ENCODE measurements around the gene MKX.
"Not testable (repeated sequence)": the region's sequence is repeated elsewhere in the genome, so short reads cannot be mapped to it uniquely, and the experiment has no call there.

MKX gene

DNA sequence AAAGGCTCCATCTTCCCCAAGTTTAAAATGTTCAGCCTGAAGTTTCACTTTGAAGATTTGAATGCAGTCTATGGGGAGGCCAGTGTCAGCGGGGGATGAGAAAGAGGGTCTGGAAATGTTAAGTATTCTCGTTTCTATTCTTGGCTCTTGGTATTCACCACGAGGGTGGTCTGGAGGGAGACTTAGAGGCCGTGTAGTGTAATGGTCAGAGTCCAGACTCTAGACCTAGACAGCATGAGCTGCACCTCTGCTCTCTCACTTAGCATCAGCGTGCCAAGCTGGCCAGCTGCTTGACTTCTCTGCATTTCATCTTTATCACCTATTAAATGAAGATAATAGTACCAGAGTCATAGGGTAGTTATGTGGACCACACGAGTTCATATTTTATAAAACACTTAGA, 57.9 kb downstream of the MKX start:
- no peak for DNase-seq

DNA sequence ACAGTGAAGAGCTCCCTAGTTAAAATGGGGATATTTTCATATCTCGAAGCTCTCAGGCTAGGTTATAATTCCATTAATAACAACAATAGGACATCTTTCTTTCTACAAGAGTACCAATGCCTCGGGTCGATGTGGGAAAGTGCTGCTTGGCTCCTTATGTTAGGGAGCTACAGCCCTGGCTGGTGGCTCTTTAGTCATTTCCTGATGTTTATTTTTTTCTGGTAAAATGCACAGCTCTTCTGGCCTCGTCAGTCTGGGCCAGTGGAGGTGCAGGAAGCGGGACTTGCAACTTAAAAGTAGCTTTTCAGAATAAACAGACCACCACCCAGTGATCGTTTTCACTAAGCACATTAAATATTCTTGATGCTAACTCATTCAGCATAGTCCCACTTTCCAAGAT, 58.3 kb downstream of the MKX start:
- no peak for DNase-seq

DNA sequence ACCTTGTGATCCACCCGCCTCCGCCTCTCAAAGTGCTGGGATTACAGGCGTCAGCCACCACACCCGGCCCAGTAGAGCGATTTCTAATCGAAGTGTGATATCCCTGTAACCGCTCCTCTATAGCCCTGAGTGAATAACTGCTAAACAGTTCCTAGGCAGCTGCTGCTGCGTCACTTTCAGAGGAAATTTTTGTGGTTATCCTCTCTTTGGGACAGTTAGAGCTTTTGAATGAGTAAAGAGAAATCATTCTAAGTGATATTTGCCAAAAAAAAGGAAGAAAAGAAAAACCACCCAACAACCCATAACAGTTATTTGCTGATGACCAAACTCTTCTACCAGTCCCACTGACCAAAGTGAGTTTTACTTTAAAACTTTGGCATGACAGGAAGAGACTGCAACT, 59.9 kb downstream of the MKX start:
- no peak for DNase-seq

DNA sequence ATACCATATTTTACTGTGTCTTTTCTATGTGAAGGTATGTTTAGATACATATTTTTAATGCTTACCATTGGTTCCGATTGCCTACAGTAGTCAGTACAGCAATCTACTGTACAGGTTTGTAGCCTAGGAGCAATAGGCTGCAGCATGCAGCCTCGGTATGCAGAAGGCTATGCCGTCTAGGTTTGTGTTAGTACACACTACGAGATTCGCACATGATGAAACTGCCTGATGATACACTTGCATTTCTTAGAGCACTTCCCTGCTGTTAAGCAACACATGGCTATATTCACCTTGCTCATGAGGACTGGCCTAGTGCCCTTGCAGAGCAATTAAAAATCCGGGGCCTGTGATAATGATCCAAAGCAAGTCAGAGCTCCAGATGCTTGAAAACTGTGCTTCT, 62.4 kb downstream of the MKX start:
- no peak for DNase-seq

DNA sequence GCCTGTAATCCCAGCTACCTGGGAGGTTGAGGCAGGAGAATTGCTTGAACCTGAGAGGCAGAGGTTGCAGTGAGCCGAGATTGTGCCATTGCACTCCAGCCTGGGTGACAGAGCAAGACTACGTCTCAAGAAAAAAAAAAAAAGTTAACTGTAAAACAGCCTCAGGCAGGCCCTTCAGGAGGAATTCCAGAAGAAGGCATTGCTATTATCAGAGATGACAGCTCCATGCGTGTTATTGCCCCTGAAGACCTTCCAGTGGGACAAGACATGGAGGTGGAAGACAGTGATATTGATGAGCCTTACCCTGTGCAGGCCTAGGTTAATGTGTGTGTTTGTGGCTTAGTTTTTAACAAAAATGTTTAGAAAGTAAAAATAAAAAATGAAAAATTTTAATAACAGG, 63.8 kb downstream of the MKX start:
- not testable (repeated sequence) for DNase-seq

DNA sequence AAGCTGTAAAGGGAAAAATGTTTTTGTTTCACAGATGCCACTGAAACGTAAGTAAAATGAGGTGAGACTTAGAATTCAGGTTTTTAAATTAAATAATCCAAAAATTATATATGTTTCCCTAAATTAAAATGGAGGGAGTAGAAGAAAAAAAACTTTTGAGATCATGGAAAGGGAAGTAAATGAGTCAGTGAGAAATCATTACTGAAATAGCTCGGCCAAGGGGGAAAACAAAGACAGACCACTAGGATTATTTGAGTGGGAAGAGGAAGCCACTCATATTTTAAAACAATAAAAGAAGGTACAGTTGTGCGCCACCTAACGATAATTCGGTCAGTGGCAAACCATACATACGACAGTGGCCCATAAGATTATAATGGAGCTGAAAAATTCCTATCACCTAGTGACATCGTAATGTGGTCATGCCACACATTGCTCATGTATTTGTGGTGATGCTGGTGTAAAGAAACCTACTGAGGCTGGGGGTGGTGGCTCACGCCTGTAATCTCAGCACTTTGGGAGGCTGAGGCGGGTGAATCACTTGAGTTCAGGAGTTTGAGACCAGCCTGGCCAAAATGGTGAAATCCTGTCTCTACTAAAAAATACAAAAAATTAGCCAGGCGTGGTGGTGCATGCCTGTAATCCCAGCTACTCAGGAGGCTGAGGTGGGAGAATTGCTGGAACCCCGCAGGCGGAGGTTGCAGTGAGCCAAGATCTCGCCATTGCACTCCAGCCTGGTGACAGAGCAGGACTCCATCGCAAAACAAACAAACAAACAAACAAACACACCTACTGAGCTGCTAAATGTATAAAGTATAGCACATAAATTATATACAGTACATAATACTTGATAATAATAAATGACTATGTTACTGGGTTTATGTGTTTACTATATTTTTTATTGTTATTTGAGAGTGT, 64.7 kb downstream of the MKX start:
- DNase-seq = no peak

DNA sequence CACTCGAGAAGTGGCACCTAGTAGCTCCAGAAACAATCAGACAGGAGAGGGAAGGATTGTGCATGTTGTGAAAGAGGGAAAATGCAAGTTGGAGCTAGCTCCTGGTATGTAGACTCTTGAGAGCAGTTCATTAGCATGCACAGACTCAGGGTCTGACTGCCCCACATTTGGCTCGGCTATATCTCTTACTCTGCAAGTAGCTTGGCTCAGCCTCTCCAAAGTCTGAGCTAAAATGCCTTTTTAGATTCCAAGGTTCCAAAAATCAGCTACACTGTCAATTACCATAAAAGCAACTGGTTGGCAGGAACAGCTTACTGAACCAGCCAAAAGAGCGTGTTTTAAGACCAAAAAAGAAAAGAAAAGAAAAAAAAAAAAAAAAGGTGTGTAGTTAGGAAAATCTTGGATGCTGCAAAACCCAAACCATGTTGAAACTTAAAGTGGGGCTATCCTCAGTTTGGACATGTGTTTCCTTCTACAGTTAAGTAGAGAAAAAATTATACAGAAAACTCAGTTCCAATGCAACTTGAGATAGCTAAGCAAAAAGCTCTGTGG, 65.5 kb downstream of the MKX start:
- DNase-seq = no peak

DNA sequence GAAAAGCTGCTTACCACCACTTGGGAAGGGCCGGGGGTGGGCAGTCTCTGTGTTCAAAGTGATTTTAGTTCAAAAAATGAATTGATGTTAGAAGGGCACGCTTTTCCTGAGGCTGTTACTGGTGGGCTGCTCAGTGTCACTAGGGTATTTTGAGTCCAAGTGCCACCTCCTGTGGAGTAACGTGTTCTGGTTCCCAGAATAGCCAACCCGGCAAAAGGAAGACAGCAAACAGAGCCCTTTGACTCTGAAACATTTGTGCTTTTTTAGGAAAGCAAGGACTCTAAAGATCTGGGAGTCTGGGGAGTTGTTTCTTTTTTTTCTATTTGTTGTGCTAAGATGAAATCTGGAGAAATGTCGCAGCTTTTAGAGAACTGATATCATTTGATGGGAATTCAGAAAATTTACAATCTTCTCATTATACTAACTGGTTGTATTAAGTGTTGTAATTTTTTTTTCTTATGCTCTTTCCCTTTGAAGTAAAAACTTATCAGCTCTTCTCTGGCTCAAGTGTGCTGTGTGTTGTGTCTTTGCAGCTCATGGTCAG, 66.2 kb downstream of the MKX start:
- DNase-seq = no peak

DNA sequence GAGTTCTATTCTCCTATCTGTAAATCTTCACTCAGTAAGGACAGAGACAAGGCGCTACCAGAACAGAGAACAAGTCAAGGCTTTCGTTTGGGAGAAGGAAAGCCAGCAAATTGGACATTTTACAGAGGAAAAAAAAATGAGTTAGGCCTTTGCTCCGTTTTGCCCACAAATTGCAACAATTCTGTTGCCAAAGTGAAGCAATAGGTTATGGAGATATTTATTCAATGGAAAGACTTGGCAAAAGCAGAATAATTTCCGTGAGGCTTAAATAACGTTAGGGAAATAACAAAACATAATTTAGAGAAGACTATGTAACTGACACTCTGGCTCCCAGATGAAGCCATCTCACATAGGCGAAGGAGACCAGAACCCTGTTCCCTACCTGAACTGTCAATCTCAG, 67.5 kb downstream of the MKX start:
- no peak for DNase-seq

DNA sequence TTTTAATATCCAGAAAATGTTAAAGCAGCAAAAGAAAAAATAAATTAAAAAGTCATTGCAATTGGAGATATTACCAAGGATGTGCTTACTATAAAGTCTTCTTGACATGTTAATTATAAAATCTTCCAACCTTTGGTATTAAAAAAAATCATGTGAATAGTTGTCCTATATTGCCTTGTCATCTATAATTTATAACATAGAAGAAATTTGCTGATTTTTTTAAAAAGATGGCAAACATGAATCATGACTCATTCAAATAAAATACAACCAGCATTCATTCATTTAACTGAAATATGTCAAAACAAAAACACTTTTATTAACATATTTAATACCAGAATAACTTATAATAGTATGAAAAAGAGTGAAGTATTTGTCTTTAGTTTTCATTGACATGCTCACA, 72.6 kb downstream of the MKX start:
- no peak for DNase-seq

DNA sequence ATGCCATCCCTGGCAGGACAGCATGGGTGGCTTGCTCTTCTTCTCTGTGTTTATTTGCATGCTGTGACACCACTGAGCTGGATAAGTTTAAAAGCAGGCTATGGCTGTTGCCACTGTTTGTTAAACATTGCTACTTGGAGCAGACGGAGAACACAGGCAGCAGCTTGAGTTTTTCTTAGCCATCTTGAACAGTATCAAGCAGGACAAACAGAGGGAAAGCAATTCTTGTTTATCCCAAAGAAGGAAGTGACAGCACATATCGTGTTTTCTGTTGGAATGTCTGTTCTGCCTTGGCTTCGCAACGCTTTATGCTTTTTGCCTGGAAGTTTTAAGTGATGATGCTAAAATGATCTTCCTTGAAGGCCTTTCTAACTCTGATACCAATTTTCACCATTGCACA, 73.8 kb downstream of the MKX start:
- no peak for DNase-seq

DNA sequence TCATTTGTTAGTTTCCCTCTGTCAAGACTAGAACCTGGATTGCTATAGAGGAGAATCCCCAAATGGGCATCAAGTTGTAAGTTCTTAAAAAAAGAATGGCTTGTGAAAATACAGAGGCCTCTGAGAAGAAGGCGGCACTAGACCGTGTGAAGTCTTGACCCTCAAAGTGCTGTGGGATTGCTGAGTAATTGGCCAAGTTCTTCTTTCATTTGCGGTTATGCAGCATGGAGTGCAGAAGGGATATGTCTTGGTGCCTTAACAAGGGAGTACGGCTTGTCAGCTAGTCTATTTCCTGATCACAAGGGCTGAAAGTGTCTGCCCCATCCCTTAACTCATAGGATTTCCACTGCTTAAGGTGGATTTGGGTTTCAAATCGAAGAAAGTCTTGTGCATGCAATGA, 81.2 kb downstream of the MKX start:
- DNase-seq = no peak

DNA sequence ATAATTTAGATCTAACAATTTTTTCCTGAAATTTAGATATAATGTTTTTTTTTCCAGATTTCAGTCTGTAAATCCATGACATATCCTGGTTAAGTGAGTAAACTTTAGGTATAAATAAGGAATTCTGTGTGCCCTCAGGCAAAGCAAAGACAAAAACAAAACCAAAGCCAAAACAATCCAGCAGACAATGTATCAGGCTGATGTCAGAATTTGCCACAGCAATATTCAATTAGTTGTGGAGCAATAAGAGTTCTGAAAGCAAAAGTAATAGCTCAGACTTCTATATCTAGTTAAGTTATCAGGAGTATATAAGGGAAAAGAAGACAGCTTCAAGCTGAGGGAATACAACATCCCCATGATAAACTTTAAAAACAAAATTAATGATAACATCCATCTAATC, 82.0 kb downstream of the MKX start:
- DNase-seq = no peak

DNA sequence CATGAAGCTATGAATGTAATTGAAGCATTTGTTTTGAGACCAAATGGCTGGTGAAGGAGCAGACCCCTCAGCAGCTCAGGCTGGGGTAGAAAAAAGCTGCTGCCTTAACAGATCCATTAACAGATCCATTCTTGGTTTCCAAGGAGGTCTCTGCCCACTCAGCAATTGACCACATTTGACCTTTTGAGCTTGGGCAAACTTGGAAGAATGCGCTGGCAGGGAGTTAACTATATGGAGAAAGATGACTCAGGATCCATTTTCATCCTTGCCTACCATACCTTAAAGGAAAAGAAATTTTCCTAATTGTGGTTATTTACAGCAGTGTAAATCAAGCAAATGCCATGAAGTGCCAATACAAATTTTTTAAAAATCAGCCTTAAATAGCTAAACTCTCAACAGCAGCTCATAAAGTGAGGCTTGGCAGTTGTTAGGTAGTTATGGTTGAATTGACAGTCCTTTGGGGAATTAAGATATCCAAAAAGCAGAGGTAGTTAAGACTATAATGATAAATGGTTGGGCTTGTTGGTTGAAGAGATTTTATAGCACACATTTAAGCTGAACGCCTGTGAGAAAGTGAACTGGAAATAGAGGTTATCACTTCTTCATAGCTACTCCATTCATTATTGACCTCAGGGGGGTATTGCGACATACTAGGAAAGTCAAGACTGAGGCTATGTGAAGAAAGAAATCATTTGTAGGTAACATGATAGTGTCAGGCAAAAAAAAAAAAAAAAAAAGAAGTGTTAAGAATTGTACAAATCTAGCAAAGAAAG, 83.9 kb downstream of the MKX start:
- DNase-seq = no peak

DNA sequence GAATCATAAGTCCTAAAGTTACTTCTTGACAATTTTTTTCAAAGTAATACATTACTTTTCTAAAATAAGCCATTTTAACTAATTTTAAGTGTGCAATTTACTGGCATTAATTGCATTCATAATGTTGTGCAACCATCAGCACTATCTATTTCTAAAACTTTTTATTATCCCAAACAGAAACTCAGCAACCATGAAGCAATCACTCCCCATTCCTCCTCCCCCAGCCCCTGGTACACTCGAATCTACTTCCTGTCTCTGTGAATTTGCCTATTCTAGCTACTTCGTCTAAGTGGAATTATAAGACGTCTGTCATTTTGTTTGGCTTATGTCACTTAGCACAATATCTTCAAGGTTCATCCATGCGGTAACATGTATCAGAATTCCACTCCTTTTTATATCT, 84.9 kb downstream of the MKX start:
- no peak for DNase-seq

DNA sequence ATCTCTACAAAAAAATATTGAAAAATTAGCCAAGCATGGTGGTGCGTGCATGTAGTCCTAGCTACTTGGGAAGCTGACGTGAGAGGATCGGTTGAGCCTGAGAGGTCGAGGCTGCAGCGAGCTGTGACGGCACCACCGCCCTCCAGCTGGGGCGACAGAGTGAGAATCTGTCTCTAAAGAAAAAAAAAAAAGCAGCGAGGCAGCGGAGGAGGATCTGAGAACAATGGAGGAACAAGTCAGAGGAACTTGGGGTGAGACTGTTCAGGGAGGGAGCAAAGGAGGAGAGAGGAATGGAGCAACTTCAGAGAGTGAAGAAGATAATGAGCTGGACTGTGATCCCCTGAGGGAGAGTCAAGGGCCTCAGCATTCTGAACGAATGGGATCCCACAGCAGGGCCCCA, 85.4 kb downstream of the MKX start:
- no peak for DNase-seq

DNA sequence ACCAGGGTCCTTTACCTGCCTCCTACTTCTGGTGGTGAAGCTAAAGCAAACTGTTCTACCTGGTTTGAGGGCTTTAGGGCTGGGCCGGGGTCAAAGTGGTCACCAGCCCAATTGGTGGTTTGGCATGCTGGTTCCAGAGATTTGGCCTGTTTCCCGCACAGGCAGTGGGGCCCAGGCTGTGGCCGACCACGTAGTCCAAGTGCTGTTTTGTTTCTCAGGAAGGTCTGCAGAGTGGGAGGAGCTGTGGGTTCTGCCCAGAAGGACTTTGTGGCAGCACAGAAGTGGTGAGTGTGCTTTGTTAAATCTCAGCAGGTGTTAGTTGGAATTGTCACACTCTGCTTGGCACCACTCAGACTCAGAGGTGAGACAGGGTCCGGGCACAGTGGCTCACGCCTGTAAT, 85.8 kb downstream of the MKX start:
- DNase-seq = no peak

DNA sequence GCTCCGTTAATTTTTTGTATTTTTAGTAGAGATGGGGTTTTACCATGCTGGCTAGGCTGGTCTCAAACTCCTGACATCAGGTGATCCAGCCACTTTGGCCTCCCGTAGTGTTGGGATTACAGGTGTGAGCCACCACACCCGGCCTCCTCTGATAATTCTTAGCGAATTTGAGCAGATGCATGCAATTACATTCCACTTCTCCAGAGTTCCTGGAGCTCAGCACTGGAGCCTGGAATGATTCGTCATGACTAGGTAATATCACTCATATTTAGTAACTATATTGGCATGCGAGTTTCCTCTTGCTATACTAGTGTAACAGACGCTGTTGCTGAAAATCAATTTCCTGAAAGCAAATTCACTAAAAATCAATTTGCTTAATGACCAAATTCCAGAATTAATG, 86.8 kb downstream of the MKX start:
- DNase-seq = no peak

DNA sequence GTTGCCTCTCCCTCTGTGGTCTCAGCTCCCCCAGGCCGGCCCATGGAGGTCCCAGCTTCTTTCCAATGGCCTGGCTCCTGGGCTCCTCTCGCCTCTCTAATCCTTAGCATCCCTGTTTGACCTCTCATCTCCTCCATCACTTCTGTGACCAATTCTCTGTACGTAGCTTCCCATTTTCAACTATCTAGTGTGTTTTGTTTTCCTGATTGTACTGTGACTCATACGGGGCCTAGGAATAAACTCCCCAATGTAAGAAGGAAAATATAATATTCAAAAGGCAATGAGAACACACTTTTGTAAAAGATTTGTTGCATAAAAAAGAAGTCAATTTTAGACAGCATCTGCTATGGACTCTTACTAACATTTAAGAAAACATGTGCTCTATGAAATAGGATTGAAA, 90.3 kb downstream of the MKX start:
- no peak for DNase-seq

DNA sequence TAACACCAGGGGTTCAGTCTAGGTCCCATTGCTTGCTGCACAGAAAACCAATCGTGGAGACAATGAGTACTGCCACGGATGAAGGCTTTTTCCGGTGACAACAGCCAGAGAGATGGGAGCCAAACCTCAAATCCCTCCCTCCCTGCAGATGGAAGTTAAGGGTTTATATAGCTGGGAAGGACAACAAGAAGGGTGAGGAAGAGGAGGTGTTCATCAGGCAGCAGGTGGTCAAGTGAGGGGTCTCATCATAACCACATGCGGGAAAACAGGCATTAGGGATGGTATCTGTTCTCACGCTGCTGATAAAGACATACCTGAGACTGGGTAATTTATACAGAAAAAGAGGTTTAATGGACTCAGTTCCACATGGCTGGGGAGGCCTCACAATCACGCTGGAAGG, 91.3 kb downstream of the MKX start:
- DNase-seq = no peak

DNA sequence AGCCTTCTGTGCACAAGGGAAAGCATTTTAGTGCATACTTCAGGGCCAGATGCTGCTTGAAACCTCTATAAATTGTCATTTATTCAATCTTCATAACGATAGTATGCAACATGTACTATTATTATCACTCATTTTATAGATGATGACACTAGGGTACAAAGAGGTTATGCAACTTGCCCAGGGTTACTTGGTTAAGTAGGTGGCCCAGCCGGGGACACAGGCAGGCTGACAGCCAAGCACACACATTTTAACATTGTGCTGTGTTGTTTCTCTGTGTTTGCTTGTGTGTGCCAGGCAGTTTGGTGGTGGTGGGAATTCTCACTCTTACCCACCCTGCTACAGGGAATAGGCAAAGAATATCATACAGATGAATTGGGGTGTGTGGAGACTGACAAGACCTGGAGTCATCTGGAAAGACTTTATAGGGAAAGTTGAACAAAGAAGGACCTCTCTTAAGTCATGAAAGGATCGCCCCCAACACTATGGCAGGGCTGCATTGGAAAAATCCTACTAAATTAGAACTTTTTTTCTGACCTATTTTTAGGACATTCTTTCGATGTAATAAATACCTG, 98.9 kb downstream of the MKX start:
- no peak for DNase-seq

DNA sequence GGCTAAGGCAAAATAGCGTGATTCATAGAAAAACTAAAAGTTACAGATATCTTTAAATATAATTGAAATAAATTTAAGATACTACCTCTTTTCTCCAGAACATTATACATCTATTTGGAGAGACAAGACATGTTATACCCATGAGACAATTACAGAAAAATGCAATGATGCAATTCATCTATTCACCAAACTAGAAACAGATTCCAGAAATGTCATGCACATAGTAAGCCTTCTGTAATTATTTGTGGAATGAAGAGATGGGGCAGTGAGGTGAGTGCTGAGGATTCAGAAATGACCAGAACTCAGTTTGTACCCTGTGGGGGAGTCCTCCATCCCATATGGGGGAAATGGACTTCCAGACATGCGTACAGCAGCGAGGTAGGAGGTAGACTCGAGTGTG, 99.4 kb downstream of the MKX start:
- no peak for DNase-seq

DNA sequence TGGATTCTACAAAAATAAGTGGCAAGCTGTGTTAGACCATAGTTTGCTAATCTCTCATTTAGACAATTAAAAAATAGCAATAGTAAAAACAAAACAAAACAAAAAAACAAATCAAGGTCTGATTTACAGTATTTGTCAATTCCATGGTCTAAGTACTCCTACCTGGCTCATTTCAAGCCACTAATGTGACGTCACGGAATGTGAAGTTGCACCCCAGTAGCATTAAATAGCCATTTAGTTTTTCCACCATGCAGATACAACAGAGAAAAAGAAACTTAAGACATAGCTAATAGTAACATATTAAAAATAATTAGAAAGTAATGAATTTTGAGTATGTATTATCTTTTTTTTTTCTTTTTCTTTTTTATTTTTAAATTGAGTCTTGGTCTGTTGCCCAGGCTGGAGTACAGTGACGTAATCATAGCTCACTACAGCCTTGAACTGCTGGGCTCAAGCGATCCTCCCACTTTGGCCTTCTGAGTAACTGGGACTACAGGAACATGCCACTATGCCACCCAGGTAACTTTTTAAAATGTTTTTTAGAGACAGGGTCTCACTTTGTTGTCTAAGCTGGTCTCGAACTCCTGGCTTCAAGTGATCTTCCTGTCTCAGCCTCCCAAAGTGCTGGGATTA, 101.2 kb downstream of the MKX start:
- DNase-seq = no peak
